ENCODE measurements around the gene RDH12. TPM values are rescaled to one million over a fixed set of nuclear protein-coding genes. Genes with fewer than 3 reads are reported as not detected.
"Not testable (repeated sequence)": the region's sequence is repeated elsewhere in the genome, so short reads cannot be mapped to it uniquely, and the experiment has no call there.

RDH12 gene
- total RNA-seq, 2 experiments from 2014 or later, result not detected

DNA sequence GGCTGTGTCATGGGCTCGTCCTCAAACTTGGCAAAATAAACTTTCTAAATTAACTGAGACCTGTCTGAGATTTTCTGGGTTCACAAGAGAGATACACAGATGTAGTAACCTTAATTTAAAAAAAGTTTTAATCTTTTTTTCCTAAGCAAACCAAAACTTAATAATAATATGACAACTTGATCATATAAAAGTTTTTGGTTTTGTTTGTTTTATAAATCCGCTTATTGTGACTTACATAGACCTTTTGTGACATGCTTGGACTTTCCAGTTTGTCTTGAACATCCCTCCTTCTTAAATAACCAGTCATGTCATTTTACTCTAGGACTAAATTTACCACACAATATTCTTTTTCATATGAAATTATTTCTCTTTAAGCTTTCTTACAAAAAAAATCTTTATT lies 8.5 kb downstream of the RDH12 start:
- peaks cover 3% of the 10 kb centered on the region for H3K36me3 Mint-ChIP-seq (ENCODE audit: low read depth)
- H3K4me3 Mint-ChIP-seq, result no peak overlapping the region
- intact Hi-C loops (cut with micrococcal nuclease), result no loop called here
- no peak overlapping the region for H3K27ac Mint-ChIP-seq
- POLR2A ChIA-PET, result interaction anchor here (1.1 kb wide), 1 partner anchor 50 kb away, joined by 3 read pairs; no protein-coding TSS in a partner anchor
- no peak for ATAC-seq
- no peak for TF ChIP-seq CTCF (IDR thresholded peaks at IDR 0.05)
- H3K4me1 Mint-ChIP-seq (ENCODE audit: low read depth), result no peaks in the 10 kb centered on the region
- H3K9me3 Mint-ChIP-seq, result peaks cover 11% of the 10 kb centered on the region
- peaks cover 3% of the 10 kb centered on the region for H3K27me3 Mint-ChIP-seq
- no peak for DNase-seq
- CTCF ChIA-PET, result interaction anchor here (0.9 to 2.4 kb wide), 6 partner anchors 44 to 243 kb away, joined by 3 to 8 read pairs (median 5); no protein-coding TSS in a partner anchor

DNA sequence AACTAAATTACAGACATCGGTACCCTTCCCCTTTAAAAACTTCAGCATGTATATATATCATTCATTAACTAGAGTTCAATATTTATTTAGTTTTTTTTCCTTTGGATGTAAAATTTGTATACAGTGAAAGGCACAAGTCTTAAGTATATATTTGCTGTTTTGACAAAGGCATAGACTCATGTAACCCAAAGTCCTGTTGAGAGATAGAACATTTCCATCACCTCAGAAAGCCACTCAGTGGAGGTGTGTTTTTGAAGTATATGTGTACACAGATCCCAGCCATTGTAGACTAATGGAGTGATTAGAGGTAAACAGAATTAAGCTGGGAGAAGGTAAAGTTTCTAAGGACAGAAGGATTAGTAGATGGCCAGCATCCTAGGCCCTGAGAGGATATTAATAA lies 15.4 kb downstream of the RDH12 start:
- Mint-ChIP-seq H3K9me3 (no peaks in the 10 kb centered on the region), H3K4me1 (ENCODE audit: low read depth) (no peaks in the 10 kb centered on the region), H3K27me3 (peaks cover 15% of the 10 kb centered on the region), H3K36me3 (ENCODE audit: low read depth) (no peaks in the 10 kb centered on the region), H3K27ac (no peak overlapping the region), H3K4me3 (no peak overlapping the region)
- CTCF ChIA-PET, result interaction anchor here (0.7 to 0.9 kb wide), 2 partner anchors 13 to 43 kb away, joined by 3 read pairs; no protein-coding TSS in a partner anchor
- POLR2A ChIA-PET, result no interaction called here
- TF ChIP-seq CTCF (IDR thresholded peaks at IDR 0.05), result no peak
- intact Hi-C loops (cut with micrococcal nuclease), result no loop called here
- DNase-seq (no peak), ATAC-seq (no peak)

DNA sequence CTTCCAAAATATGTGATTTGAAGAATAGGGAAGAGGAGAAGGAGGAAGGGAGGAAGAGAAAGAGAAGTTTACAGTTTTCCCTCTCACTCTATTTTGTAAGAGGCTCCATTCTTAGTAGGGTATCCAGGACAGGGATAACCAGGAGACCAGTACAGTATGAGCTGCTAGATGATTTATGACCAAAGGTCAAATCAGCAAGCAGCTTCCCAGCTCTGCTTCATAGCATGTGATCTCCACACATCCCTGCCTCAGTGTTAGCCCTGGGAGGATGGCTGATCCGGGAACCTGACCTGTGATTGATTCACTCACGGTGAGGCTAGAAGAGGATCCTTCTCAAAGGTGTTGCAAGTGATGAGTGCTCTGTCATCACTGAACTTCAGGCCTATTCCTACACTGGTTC lies 16.6 kb downstream of the RDH12 start:
- POLR2A ChIA-PET, result no interaction called here
- no peak for ATAC-seq
- intact Hi-C loops (cut with micrococcal nuclease), result no loop called here

DNA sequence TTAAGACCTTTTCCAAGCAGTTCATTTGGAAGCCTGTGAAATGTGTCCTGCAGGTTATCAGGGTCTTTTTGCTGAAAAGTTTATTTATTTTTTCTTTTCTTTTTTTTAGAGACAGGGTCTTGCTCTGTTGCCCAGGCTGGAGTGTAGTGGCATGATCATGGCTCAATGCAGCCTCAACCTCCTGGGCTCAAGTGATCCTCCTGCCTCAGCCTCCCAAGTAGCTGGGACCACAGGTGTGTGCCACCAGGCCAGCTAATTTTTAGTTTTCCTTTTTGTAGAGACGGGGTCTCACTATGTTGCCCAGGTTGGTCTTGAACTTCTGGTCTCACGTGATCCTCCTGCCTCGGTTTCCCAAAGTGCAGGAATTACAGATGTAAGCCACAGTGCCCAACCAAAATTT lies 17.7 kb downstream of the RDH12 start:
- DNase-seq; H3K4me1 Mint-ChIP-seq (ENCODE audit: low read depth); H3K4me3 Mint-ChIP-seq; CTCF ChIA-PET; H3K9me3 Mint-ChIP-seq; H3K36me3 Mint-ChIP-seq (ENCODE audit: low read depth); ATAC-seq; H3K27ac Mint-ChIP-seq; intact Hi-C loops (cut with micrococcal nuclease): not testable (repeated sequence)
- POLR2A ChIA-PET, result interaction anchor here (0.7 kb wide), 1 partner anchor 25 kb away, joined by 3 read pairs; no protein-coding TSS in a partner anchor
- H3K27me3 Mint-ChIP-seq, result peaks cover 33% of the 10 kb centered on the region

More for the DNA sequence above, 16.6 kb downstream of the RDH12 start:
- Mint-ChIP-seq H3K27me3 (peaks cover 24% of the 10 kb centered on the region), H3K9me3 (no peaks in the 10 kb centered on the region), H3K4me3 (no peak overlapping the region), H3K36me3 (ENCODE audit: low read depth) (no peaks in the 10 kb centered on the region), H3K4me1 (ENCODE audit: low read depth) (no peaks in the 10 kb centered on the region), H3K27ac (no peak overlapping the region)
- TF ChIP-seq CTCF (IDR thresholded peaks at IDR 0.05), result no peak
- CTCF ChIA-PET, result no interaction called here
- DNase-seq, result no peak

GRCh38 chr14:67719866-67720265 lies 18.2 kb downstream of the RDH12 start:
- ChIA-PET CTCF (no interaction called here), POLR2A (interaction anchor here (0.7 kb wide), 1 partner anchor 26 kb away, joined by 3 read pairs; no protein-coding TSS in a partner anchor)
- no peak for DNase-seq
- TF ChIP-seq CTCF (IDR thresholded peaks at IDR 0.05), result no peak
- intact Hi-C loops (cut with micrococcal nuclease), result no loop called here
- Mint-ChIP-seq H3K4me3 (no peak overlapping the region), H3K27me3 (peaks cover 35% of the 10 kb centered on the region), H3K27ac (no peak overlapping the region), H3K36me3 (ENCODE audit: low read depth) (no peaks in the 10 kb centered on the region), H3K9me3 (no peaks in the 10 kb centered on the region), H3K4me1 (ENCODE audit: low read depth) (no peaks in the 10 kb centered on the region)
- ATAC-seq, result no peak

Measured in activated CD8-positive, alpha-beta T cell treated with anti-CD3 and anti-CD28 coated beads for 36 hours (primary cell).